ENCODE measurements around the gene ADAMTSL5. TPM values are rescaled to one million over a fixed set of nuclear protein-coding genes. Genes with fewer than 3 reads are reported as not detected.
"Not testable (repeated sequence)": the region's sequence is repeated elsewhere in the genome, so short reads cannot be mapped to it uniquely, and the experiment has no call there.

Gene ADAMTSL5
- total RNA-seq, 1 donor from 2014 or later = not detected

DNA sequence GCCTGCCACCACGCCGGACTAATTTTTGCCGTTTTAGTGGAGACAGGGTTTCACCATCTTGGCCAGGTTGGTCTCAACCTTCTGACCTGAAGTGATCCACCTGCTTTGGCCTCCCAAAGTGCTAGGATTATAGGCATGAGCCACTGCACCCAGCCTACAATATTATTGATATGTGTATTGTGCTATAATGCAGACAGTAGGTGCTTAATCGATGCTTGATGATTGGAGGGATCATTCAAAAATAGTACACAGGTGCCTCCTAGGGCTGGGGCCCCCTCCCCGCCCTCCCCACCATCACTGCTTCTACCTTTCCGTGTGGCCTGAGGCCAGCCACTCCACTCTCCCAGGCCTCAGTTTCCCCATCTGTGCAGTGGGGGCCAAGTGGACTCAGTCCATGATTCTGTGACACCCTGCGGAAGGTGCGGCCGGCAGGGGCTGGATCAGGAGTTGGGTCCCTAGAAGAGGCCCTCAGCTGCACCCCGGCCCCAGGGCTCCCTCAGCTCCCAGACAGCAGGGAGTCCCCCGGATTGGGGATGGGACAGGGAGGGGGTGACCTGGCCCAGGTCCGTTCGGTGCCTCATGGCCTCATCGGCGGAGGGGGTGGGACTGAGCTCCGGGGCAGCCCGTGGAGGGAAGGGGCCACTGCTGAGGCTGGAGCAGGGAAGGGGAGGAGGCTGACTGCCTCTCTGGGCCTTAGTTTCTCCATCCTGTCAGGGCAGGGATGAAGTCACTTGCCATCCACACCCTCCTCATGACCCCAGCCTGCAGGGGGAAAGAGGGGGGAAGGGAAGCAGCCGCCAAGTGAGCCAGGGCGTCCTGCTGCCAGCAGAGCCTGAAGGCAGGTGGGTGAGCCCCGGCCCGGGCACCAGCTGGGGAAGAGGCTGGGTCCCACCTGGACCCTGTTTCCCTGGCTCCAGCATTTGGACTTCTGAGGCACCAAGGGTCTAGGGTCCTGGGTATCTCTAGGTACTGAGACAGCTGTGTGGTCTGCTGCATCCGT, 1.2 kb downstream of the ADAMTSL5 start:
- DNase-seq (ENCODE audit: low read depth in 2 of 2) = no peak

DNA sequence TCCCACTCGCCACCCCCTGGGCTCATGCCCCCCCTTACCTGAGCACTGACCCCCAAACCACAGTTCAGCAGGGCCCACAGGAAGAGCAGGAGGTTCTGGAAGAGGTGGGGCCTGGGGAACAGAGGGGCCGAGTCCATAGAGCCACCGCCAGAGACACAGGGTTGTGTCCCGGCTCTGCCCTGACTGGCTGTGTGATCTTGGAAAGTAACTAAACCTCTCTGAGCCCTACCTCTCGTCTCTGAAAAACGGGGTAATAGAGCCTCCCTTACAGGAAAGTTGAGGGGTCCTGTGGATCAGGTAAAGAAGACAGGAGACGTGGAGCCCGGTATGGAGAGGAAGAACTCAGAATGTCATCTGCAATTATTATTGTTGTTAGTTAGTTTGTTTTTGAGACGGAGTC, 2.0 kb downstream of the ADAMTSL5 start:
- DNase-seq (ENCODE audit: low read depth in 2 of 2) = no peak

GRCh38 chr19:1510442-1510806, 2.4 kb downstream of the ADAMTSL5 start:
- no peak for DNase-seq (ENCODE audit: low read depth in 2 of 2)

DNA sequence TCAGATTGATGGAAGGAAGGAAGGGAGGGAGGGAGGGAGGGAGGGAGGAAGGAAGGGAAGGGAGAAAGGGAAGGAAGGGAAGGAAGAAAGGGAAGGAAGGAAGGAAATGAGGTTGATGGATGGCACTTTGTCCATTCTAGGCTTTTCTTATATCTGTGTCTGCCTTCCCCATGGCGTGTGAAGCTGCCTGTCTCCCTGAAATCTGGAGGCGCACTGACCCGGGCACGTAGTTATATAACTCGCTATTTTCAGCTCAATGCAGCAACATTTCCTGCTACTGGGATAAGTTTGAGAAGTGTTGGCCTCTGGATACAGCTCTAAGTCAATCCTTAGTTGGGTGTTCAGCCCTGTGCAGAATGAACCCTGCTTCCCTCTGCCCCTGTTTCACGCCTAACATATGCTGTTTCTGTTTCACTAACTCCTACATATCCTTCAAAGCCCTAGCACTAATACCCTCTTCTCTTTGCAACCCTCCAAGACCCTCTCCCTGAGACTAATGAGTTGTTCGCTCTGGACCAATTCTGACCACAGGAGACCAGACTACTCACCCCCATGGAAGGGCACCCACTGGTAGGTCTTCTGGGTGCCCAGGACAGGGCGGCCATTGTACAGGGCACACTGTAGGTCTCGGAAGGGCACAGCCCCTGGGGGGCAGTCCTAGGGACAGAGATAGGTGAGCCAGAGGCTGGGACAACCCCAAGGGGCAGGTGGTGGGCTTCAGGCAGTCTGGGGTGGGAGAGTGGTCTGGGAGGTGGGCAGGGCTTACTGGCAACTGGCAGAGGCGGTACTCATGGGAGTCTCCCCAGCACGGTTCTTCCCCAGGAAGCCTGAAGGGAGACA, 3.0 kb downstream of the ADAMTSL5 start:
- no peak for DNase-seq (ENCODE audit: low read depth in 2 of 2)

GRCh38 chr19:1508507-1508856, 4.3 kb downstream of the ADAMTSL5 start:
- no peak for DNase-seq (ENCODE audit: low read depth in 2 of 2)

- DNase-seq (ENCODE audit: low read depth in 2 of 2) = peak; percentile 85 to 92
Measured at GRCh38 chr19:1507763-1508506, 4.9 kb downstream of the ADAMTSL5 start.

DNA sequence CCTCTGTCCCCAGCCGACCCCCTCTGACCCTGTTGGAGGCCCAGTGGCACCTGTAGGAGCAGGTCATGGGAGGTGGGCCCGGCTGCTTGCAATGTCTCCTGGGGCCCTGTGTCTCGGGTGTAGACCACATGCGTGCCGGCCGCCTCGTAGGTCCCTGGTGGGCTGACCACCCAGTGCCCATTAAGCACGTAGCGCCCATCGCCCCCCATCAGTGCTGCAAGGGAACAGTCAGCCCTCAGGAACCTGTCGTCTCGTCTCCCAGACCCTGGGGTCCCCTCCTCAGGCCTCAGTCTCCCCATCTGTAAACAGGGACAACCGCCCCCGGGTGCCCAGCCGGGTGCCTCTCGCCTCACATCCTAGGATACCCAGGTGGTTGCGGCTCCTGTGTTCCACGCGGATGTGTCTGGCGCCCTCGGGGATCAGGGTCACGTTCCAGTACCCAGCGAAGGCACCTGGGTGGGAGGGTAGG, 5.6 kb downstream of the ADAMTSL5 start:
- DNase-seq (ENCODE audit: low read depth in 2 of 2) = no peak

- DNase-seq (ENCODE audit: low read depth in 2 of 2) = no peak
Measured at GRCh38 chr19:1505991-1506881, 6.6 kb downstream of the ADAMTSL5 start.

- no peak for DNase-seq (ENCODE audit: low read depth in 2 of 2)
Measured at GRCh38 chr19:1505012-1505411, 7.8 kb downstream of the ADAMTSL5 start.

DNA sequence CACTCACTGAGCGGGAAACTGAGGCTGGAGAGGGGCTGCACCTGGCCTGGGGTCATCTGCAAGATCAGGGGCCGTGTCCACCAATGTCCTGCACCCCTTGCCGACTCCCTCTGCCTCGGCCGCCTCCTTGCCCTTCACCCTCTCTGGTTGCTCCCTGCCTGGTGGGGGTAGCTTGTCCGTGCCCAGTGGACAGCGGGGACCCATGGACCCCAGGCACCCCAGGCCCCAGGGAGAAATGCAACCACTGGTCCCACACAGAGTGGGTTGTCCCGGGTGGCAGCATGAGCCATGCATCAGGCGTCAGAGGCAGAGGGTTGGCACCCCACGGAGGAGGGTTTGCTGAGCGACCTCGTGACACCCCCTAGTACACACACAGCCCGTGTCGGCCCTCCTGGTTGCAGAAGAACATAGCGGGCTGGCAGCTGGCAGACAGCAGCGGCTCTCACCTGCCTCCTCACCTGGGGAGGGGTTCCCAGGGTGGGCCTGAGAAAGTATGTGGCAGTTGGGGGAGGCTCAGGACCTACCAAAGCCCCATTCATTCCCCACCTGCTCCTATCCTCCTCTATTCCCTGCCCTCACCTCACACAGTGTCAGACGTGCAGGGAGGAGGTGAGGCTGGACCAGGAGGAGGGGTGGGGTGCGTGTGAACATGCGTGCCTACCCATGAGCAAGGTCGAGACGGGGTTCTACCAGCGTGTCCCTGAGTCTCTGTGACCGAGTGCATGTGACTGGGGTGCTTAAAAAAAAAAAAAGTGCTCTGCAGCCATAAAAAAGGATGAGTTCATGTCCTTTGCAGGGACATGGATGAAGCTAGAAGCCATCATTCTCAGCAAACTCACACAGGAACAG, 8.7 kb downstream of the ADAMTSL5 start:
- DNase-seq (ENCODE audit: low read depth in 2 of 2) = no peak

DNA sequence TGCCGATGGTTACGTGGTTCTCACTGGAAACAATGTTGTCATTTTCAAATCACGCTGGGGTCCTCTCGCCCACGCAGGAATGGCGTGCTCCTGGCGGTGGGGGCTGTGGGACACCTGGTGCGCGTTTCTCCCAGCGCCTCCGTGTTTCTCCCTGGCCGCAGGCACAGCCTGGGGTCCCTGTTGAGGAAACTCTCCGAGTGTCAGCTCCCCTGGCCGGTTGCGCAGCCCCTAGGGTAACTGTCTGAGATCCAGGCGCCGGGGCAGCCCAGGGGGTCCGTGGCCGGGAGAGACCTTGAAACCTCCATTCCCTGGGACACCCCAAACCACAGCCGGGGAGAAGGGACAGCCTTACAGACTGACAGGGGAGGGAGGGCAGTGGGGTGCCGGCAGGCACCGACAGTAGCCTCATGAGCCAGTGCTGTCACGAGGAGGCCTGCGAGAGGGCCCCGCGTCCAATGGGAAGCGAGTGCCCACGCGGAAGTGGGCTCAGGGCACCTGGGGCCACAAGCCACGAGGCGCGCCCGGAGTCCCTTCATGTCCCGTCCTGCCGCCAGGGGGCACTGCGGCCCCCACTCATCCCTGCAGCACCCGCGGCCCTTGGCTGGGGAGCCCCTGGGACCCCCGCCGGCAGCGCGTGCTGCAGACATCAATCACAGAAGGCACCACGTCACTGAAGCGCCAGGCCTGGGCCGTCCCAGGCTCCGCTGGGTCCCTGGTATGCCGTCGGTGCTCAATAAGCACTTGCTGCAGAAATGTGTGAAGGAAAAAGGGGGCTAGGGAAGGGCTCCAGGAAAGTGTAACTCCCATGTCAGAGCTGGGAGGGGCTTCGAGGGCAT, 9.5 kb downstream of the ADAMTSL5 start:
- peak in 1 of 2 donors; percentile 33 for DNase-seq (ENCODE audit: low read depth in 2 of 2)

DNA sequence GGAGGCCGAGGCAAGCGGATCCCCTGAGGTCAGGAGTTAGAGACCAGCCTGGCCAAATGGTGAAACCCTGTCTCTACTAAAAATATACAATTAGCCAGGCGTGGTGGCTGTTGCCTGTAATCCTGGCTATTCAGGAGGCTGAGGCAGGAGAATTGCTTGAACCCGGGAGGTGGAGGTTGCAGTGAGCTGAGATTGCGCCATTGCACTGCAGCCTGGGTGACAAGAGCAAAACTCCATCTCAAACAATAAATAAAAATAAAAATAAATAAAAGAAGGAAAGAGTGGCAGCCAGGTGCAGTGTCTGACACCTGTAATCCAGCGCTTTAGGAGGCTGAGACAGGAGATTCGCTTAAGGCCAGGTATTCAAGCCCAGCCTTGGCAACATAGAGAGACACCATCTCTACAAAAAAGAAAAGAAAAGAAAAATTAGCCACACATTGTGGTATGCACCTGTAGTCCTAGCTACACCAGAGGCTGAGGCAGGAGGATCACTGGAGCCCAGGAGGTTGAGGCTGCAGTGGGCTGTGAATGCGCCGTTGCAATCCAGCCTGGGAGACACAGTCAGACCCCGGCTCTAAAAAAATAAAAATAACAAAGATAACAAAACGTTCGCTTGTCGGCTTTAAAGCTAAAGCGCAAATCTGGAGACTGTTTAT, 10.3 kb downstream of the ADAMTSL5 start:
- no peak for DNase-seq (ENCODE audit: low read depth in 2 of 2)

GRCh38 chr19:1501200-1501595, 11.6 kb downstream of the ADAMTSL5 start:
- DNase-seq (ENCODE audit: low read depth in 2 of 2) = no peak

- DNase-seq (ENCODE audit: low read depth in 2 of 2) = not testable (repeated sequence)
Measured at GRCh38 chr19:1499231-1499630, 13.6 kb downstream of the ADAMTSL5 start.

- no peak for DNase-seq (ENCODE audit: low read depth in 2 of 2)
Measured at GRCh38 chr19:1497578-1498235, 15.1 kb downstream of the ADAMTSL5 start.

DNA sequence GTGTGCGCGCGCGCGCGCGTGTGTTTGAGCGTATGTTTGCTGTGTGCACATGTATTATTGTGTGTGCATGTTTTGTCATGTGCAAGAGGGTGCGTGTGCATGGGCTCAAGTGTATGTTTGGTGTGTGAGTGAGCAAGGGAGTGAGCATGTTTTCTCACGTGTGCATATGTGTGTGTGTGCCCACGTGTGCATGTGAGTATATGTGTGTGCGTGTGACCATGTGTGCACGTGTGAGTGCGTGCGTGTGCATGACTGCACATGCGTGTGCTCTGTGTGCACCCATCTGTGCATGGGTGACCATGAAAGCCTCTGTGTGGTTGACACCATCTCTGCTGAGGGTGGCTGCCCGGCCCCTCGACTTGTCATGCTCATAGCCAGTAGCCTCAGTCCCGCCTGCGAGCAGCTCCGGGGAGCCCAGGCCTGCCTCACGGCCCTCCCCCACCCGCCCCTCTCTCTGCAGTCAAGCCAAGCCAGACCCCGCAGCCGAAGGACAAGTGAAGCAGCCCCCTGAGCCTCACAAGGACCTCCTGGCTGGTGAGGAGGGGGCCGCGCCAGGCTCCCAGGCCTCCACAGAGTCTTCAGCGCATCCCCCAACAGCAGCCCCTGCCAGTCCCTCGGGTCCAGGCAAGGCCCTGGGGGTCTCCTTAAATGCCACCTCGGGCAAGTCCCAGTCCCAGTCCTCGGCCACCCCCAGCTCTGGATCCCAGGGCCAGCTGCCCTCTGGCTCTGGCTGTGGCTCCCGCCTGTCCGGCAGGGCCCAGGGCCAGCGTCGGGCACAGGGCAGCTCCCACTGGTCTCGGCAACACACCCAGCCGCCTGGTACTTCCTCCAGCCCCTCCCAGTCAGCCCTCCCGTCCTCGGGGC, 15.9 kb downstream of the ADAMTSL5 start:
- DNase-seq (ENCODE audit: low read depth in 2 of 2) = no peak
